Endothelial cell of umbilical vein (primary cell): ENCODE measurements around the gene CCPG1. TPM values are rescaled to one million over a fixed set of nuclear protein-coding genes. Genes with fewer than 3 reads are reported as not detected.

Experiments used
- BruUV-seq: library from RNA; stranded (reverse); fragments of 400-500 nt; replicated peaks from 2 replicates; lab custom pipeline; 2021; lab: Mats Ljungman, UMichigan
- CTCF ChIA-PET: fragments of 300-600, 350-600 bp; sonication (Branson Sonifier 250); formaldehyde crosslinking; loops from one replicate; lab custom pipeline; 2021; ENCODE audit warnings: antibody characterized with exemption, inconsistent platforms; lab: Charles Lee
- POLR2A ChIA-PET: fragments of 300-600, 350-600 bp; sonication (Branson Sonifier 250); formaldehyde crosslinking; loops from one replicate; lab custom pipeline; 2021; ENCODE audit warnings: antibody characterized with exemption, inconsistent platforms; lab: Charles Lee
- DNase-seq: peaks from one replicate; pipeline ENCODE4 v3.0.0-alpha.2; 2011; ENCODE audit warnings: low read depth, low spot score
- FAIRE-seq: peaks from 2 replicates; lab custom pipeline; 2011; peaks lifted over from hg19 to GRCh38; lab: Jason Lieb, UNC
- H2AFZ ChIP-seq: 2 replicates; pipeline ENCODE4 v1.6.0; 2012; ENCODE audit warnings: low read depth, low read length, control low read depth, inconsistent platforms
- H3K27ac ChIP-seq: 2 replicates; pipeline ENCODE4 v1.5.1; 2011; ENCODE audit warnings: low read depth, mild to moderate bottlenecking, control low read depth, low read length, moderate library complexity; ENCODE audit not compliant: insufficient read depth
- H3K27me3 ChIP-seq, 2 experiments: 2 replicates each; pipeline versions ENCODE4 v1.6.0 to v1.6.1; 2011; ENCODE audit warnings: low read length in 2 of 2, mixed read lengths in 1 of 2; ENCODE audit not compliant: control insufficient read depth in 2 of 2, insufficient read depth in 2 of 2
- H3K36me3 ChIP-seq, 2 experiments: 2 replicates in 1 of 2; 3 replicates in 1 of 2; pipeline ENCODE4 v1.5.1; 2011; ENCODE audit warnings: low read length in 2 of 2, mild to moderate bottlenecking in 1 of 2, moderate library complexity in 1 of 2; ENCODE audit not compliant: control insufficient read depth in 2 of 2, insufficient read depth in 2 of 2; ENCODE audit errors: extremely low read depth in 1 of 2
- H3K4me1 ChIP-seq: 3 replicates; pipeline ENCODE4 v1.5.1; 2011; ENCODE audit warnings: mild to moderate bottlenecking, low read length; ENCODE audit not compliant: control insufficient read depth, insufficient read depth; ENCODE audit errors: extremely low read depth
- H3K4me2 ChIP-seq: 2 replicates; pipeline ENCODE4 v1.6.1; 2011; ENCODE audit warnings: low read length, control low read depth, mixed read lengths; ENCODE audit not compliant: insufficient read depth
- H3K4me3 ChIP-seq, 3 experiments: fragments of 200-600 bp in 1 of 3; sonication (generic), shearing (Covaris generic) in 1 of 3; replicated peaks in 1 of 3; 2 replicates each; pipeline ENCODE4 v1.5.1; 2011 to 2016; ENCODE audit warnings: control low read depth in 3 of 3, low read length in 3 of 3, mild to moderate bottlenecking in 2 of 3, inconsistent platforms in 1 of 3, low read depth in 1 of 3, moderate library complexity in 1 of 3; ENCODE audit not compliant: insufficient read depth in 1 of 3
- H3K79me2 ChIP-seq: 2 replicates; pipeline ENCODE4 v1.6.0; 2012; ENCODE audit warnings: low read length, inconsistent platforms; ENCODE audit not compliant: control insufficient read depth, insufficient read depth
- H3K9ac ChIP-seq: replicated peaks from 2 replicates; pipeline ENCODE3; 2011; ENCODE audit warnings: low read length, control low read depth; ENCODE audit not compliant: insufficient read depth; ENCODE audit errors: extremely low read depth
- H3K9me1 ChIP-seq: replicated peaks from 3 replicates; pipeline ENCODE4 v1.6.0; 2011; ENCODE audit warnings: mild to moderate bottlenecking, low read length; ENCODE audit not compliant: control insufficient read depth, insufficient read depth; ENCODE audit errors: extremely low read depth
- H3K9me3 ChIP-seq: replicated peaks from 2 replicates; pipeline ENCODE4 v1.5.1; 2012; ENCODE audit warnings: low read length, inconsistent platforms; ENCODE audit not compliant: control insufficient read depth, insufficient read depth
- H4K20me1 ChIP-seq: replicated peaks from 2 replicates; pipeline ENCODE3; 2011; ENCODE audit warnings: mild to moderate bottlenecking, low read length; ENCODE audit not compliant: control insufficient read depth, insufficient read depth; ENCODE audit errors: extremely low read depth
- CTCF ChIP-seq, 2 donors: IDR thresholded peaks; 1 replicate in 1 of 2; 2 replicates in 1 of 2; pipeline ENCODE4 v1.5.1; 2011; ENCODE audit warnings: low read length in 2 of 2, mild to moderate bottlenecking in 2 of 2, moderate library complexity in 2 of 2, control low read depth in 1 of 2, inconsistent platforms in 1 of 2, low read depth in 1 of 2; ENCODE audit not compliant: insufficient read depth in 1 of 2; ENCODE audit errors: extremely low read depth in 1 of 2
- FOS ChIP-seq: IDR thresholded peaks from 2 replicates; pipeline ENCODE4 v1.6.1; 2011; ENCODE audit warnings: mild to moderate bottlenecking, low read length, moderate library complexity, borderline replicate concordance; ENCODE audit not compliant: insufficient read depth
- JUN ChIP-seq: IDR thresholded peaks from 2 replicates; pipeline ENCODE4 v1.6.1; 2011; ENCODE audit warnings: borderline replicate concordance, low read depth; ENCODE audit not compliant: insufficient read length, insufficient read depth
- MAX ChIP-seq: IDR thresholded peaks from 2 replicates; pipeline ENCODE4 v1.6.1; 2011; ENCODE audit not compliant: insufficient read depth, insufficient read length
- MYC ChIP-seq: IDR thresholded peaks from one replicate; pipeline ENCODE4 v1.6.1; 2011; ENCODE audit warnings: mild to moderate bottlenecking, low read depth, low read length
- POLR2AphosphoS5 ChIP-seq: IDR thresholded peaks from 2 replicates; pipeline ENCODE4 v1.6.1; 2012; ENCODE audit warnings: low read depth, mild to moderate bottlenecking, control low read depth, low read length, moderate library complexity; ENCODE audit not compliant: insufficient read depth
- dilution Hi-C: fragments of 300-500 bp; cut with MboI; formaldehyde crosslinking; loops from one replicate; pipeline ENCODE4 v1.15.0; 2019; ENCODE audit warnings: low sequenced_read_pairs; ENCODE audit not compliant: extremely low pct_ligation_motif_present
- intact Hi-C: fragments of 100-400 bp; cut with micrococcal nuclease; formaldehyde crosslinking; loops from one replicate; pipeline ENCODE4 v1.10.0; 2022
- polyA plus RNA-seq, 4 experiments: library from polyadenylated mRNA; depleted of rRNA in 3 of 4; stranded (reverse) in 3 of 4; unstranded in 1 of 4; fragments of >200 nt; gene quantifications; 2 replicates each; pipeline versions ENCODE4 v1.2.1 to v1.2.3, GENCODE V29; 2011 to 2012; ENCODE audit warnings: missing spikeins in 1 of 4
- total RNA-seq: library from RNA; stranded (reverse); gene quantifications from 2 replicates; pipeline ENCODE4 v1.2.3, GENCODE V29; 2021

CCPG1 gene
- total and polyA plus RNA-seq, 2 donors (not counting 3 experiments of a cell fraction or from before 2014, with no cell fraction given): 19.1 to 58.5 TPM

GRCh38 chr15:55361048-55361447 lies 47.1 kb downstream of the CCPG1 start:
- POLR2A ChIA-PET: no interaction called here

More at GRCh38 chr15:55361048-55361447, 47.1 kb downstream of the CCPG1 start:
- H3K36me3 ChIP-seq: no peaks in the 10 kb centered on the region
- peaks cover 13% of the 10 kb centered on the region for H3K4me1 ChIP-seq
- H3K9me3 ChIP-seq: no peaks in the 10 kb centered on the region
- CTCF ChIA-PET: interaction anchor here (1.3 to 4.6 kb wide), 5 partner anchors 12 to 79 kb away, joined by 3 to 21 read pairs (median 4); no protein-coding TSS in a partner anchor
- H3K4me3 ChIP-seq: no peak overlapping the region
- no peak overlapping the region for H3K4me2 ChIP-seq
- H4K20me1 ChIP-seq: no peaks in the 10 kb centered on the region
- H3K9ac ChIP-seq: no peak overlapping the region
- intact Hi-C loops (no loop called here), dilution Hi-C loops (no loop called here)
- no peak for FAIRE-seq
- no peaks in the 10 kb centered on the region for H3K79me2 ChIP-seq
- H3K27me3 ChIP-seq: no peaks in the 10 kb centered on the region
- no peak for DNase-seq
- TF ChIP-seq FOS (no peak), MYC (no peak), JUN (no peak), POLR2AphosphoS5 (no peak), MAX (no peak), CTCF (IDR thresholded peaks at IDR 0.05; ENCODE audit: extremely low read depth in 1 of 2, insufficient read depth in 1 of 2, low read depth in 1 of 2, low read length in 2 of 2) (no peak)
- BruUV-seq: no TSS peak
- H3K9me1 ChIP-seq: no peaks in the 10 kb centered on the region
- H2AFZ ChIP-seq: no peak overlapping the region
- no peak overlapping the region for H3K27ac ChIP-seq
